CD14-positive monocyte (primary cell): ENCODE results near the gene SMIM33. TPM values are rescaled to one million over a fixed set of nuclear protein-coding genes. Genes with fewer than 3 reads are reported as not detected.

Experiments
- DNase-seq, 3 donors: peaks; one replicate each; pipeline ENCODE4 v3.0.0-alpha.2; 2011 to 2022
- H2AFZ ChIP-seq: 2 replicates; pipeline ENCODE4 v1.6.0; 2012; ENCODE audit warnings: mild to moderate bottlenecking, low read depth, low read length, inconsistent platforms; ENCODE audit not compliant: insufficient read depth, poor library complexity, severe bottlenecking
- H3K27ac ChIP-seq, 2 donors: 1 replicate in 1 of 2; 2 replicates in 1 of 2; pipeline ENCODE4 v1.5.1; 2012 to 2013; ENCODE audit warnings: low read length in 2 of 2, control low read depth in 1 of 2, inconsistent platforms in 1 of 2, low read depth in 1 of 2, mild to moderate bottlenecking in 1 of 2
- H3K27me3 ChIP-seq, 2 donors: one replicate each; pipeline versions ENCODE4 v1.6.0 to v1.6.1; 2011 to 2013; ENCODE audit warnings: low read length in 2 of 2; ENCODE audit not compliant: control insufficient read depth in 2 of 2, insufficient read depth in 2 of 2
- H3K36me3 ChIP-seq, 2 donors: replicated peaks in 1 of 2; 1 replicate in 1 of 2; 2 replicates in 1 of 2; pipeline versions ENCODE4 v1.5.1 to v1.6.1; 2012 to 2013; ENCODE audit warnings: low read length in 2 of 2, control low read depth in 1 of 2, inconsistent platforms in 1 of 2, mild to moderate bottlenecking in 1 of 2; ENCODE audit not compliant: insufficient read depth in 2 of 2, control insufficient read depth in 1 of 2
- H3K4me1 ChIP-seq, 2 donors: 1 replicate in 1 of 2; 2 replicates in 1 of 2; pipeline versions ENCODE4 v1.5.1 to v1.6.1; 2012 to 2013; ENCODE audit warnings: low read length in 2 of 2, control low read depth in 1 of 2, inconsistent platforms in 1 of 2, mild to moderate bottlenecking in 1 of 2, moderate library complexity in 1 of 2; ENCODE audit not compliant: insufficient read depth in 2 of 2, control insufficient read depth in 1 of 2
- H3K4me2 ChIP-seq: replicated peaks from 2 replicates; pipeline ENCODE3; 2012; ENCODE audit warnings: low read length, moderate library complexity, mild to moderate bottlenecking; ENCODE audit not compliant: poor library complexity, severe bottlenecking; ENCODE audit errors: extremely low read depth
- H3K4me3 ChIP-seq, 3 experiments: fragments of 200-600 bp in 1 of 3; sonication (generic) in 1 of 3; replicated peaks in 1 of 3; 1 replicate in 2 of 3; 2 replicates in 1 of 3; pipeline ENCODE4 v1.5.1; 2011 to 2013; ENCODE audit warnings: low read length in 3 of 3, mild to moderate bottlenecking in 3 of 3, control low read depth in 2 of 3, low read depth in 2 of 3, inconsistent platforms in 1 of 3, moderate library complexity in 1 of 3
- H3K79me2 ChIP-seq: 2 replicates; pipeline ENCODE4 v1.6.0; 2012; ENCODE audit warnings: mild to moderate bottlenecking, control low read depth, inconsistent platforms, low read length, moderate library complexity; ENCODE audit not compliant: insufficient read depth
- H3K9ac ChIP-seq: 2 replicates; pipeline ENCODE4 v1.6.0; 2017; ENCODE audit warnings: low read length, mild to moderate bottlenecking; ENCODE audit not compliant: insufficient read depth, poor library complexity, severe bottlenecking
- H3K9me3 ChIP-seq, 2 donors: replicated peaks in 1 of 2; 1 replicate in 1 of 2; 2 replicates in 1 of 2; pipeline versions ENCODE4 v1.5.1 to v1.6.1; 2012 to 2013; ENCODE audit warnings: low read length in 2 of 2, control low read depth in 1 of 2; ENCODE audit not compliant: control insufficient read depth in 1 of 2, insufficient read depth in 1 of 2
- H4K20me1 ChIP-seq: 2 replicates; pipeline ENCODE4 v1.6.0; 2012; ENCODE audit warnings: mild to moderate bottlenecking, low read length, control low read depth, moderate library complexity; ENCODE audit not compliant: insufficient read depth
- H3K27ac Mint-ChIP-seq, 7 donors: one replicate each; pipeline ENCODE4 v1.8.0; 2020; ENCODE audit warnings: mild to moderate bottlenecking in 7 of 7, mixed read lengths in 7 of 7, moderate library complexity in 6 of 7, inconsistent platforms in 2 of 7
- H3K27me3 Mint-ChIP-seq, 3 donors: one replicate each; pipeline ENCODE4 v1.8.0; 2021 to 2022; ENCODE audit warnings: low read depth in 3 of 3, mild to moderate bottlenecking in 3 of 3, mixed read lengths in 3 of 3, moderate library complexity in 3 of 3, inconsistent platforms in 1 of 3
- H3K36me3 Mint-ChIP-seq, 2 donors: one replicate each; pipeline ENCODE4 v1.8.0; 2020; ENCODE audit warnings: mixed read lengths in 2 of 2, inconsistent platforms in 1 of 2, mild to moderate bottlenecking in 1 of 2
- H3K4me1 Mint-ChIP-seq: one replicate; pipeline ENCODE4 v1.8.0; 2020; ENCODE audit warnings: mild to moderate bottlenecking, mixed read lengths
- H3K4me3 Mint-ChIP-seq, 2 donors: one replicate each; pipeline ENCODE4 v1.8.0; 2020; ENCODE audit warnings: mild to moderate bottlenecking in 2 of 2, mixed read lengths in 2 of 2, moderate library complexity in 1 of 2
- H3K9me3 Mint-ChIP-seq, 7 donors: one replicate each; pipeline ENCODE4 v1.8.0; 2020 to 2022; ENCODE audit warnings: mixed read lengths in 7 of 7, mild to moderate bottlenecking in 6 of 7, moderate library complexity in 6 of 7, inconsistent platforms in 2 of 7
- CTCF ChIP-seq: fragments of 200-600 bp; IDR thresholded peaks from one replicate; pipeline ENCODE4 v1.8.0; 2022; ENCODE audit warnings: antibody characterized with exemption, mild to moderate bottlenecking
- WGBS: methylation state at CpG from one replicate; pipeline ENCODE4 v1.1.5; 2013; ENCODE audit warnings: missing lambda C conversion rate; ENCODE audit not compliant: insufficient coverage; 5-methylcytosine and 5-hydroxymethylcytosine counted together
- intact Hi-C, 2 donors: fragments of 100-400 bp; cut with micrococcal nuclease; formaldehyde crosslinking; loops; one replicate each; pipeline versions ENCODE4 v1.15.0 to v1.15.1; 2023
- polyA plus RNA-seq, 3 donors: library from polyadenylated mRNA; depleted of rRNA in 1 of 3; unstranded in 2 of 3; stranded (reverse) in 1 of 3; fragments of 300-500 nt in 2 of 3; fragments of >200 nt in 1 of 3; fragmentation: Illumina TruSeq in 2 of 3; gene quantifications; 1 replicate in 2 of 3; 2 replicates in 1 of 3; pipeline ENCODE4 v1.2.3, GENCODE V29; 2012 to 2021

Gene SMIM33
- polyA plus RNA-seq, 3 donors: not detected

GRCh38 chr5:139443831-139444453, 26.9 kb upstream of the SMIM33 start:
- no peak overlapping the region for H3K4me3 Mint-ChIP-seq

More at GRCh38 chr5:139443831-139444453, 26.9 kb upstream of the SMIM33 start:
- no peaks in the 10 kb centered on the region for H3K27me3 ChIP-seq
- no peaks in the 10 kb centered on the region for H3K36me3 Mint-ChIP-seq
- no peak for DNase-seq
- no peak overlapping the region for H3K9ac ChIP-seq
- no peak overlapping the region for H3K27ac ChIP-seq
- no peaks in the 10 kb centered on the region for H3K9me3 ChIP-seq
- H4K20me1 ChIP-seq: no peaks in the 10 kb centered on the region
- peak overlapping the region in 1 of 7 donors; percentile 14 for H3K27ac Mint-ChIP-seq
- WGBS: 44% methylated on average over 2 of the region's 4 CpGs
- peaks cover 5 to 7% of the 10 kb centered on the region in 2 donors for H3K4me1 ChIP-seq
- H3K4me3 ChIP-seq: no peak overlapping the region
- H2AFZ ChIP-seq: no peak overlapping the region
- intact Hi-C loops: no loop called here
- H3K4me2 ChIP-seq: no peak overlapping the region
- no peak for TF ChIP-seq CTCF
- H3K79me2 ChIP-seq: no peaks in the 10 kb centered on the region
- peaks cover 1 to 2% (median 2%) of the 10 kb centered on the region in 3 donors for H3K27me3 Mint-ChIP-seq
- H3K4me1 Mint-ChIP-seq: peaks cover 20% of the 10 kb centered on the region
- no peaks in the 10 kb centered on the region for H3K36me3 ChIP-seq
- H3K9me3 Mint-ChIP-seq: no peaks in the 10 kb centered on the region
